Sigmoid colon (tissue), 3 donors: ENCODE results near the gene CABLES2.

Experiments
- CTCF ChIP-seq, 4 experiments: fragments of 450-650 bp in 3 of 4; fragments of 200-600 bp in 1 of 4; IDR thresholded peaks; one replicate each; pipeline ENCODE4 v1.5.1; 2016 to 2019; ENCODE audit warnings: antibody characterized with exemption in 4 of 4, mild to moderate bottlenecking in 3 of 4, moderate library complexity in 2 of 4
- POLR2A ChIP-seq, 2 donors: fragments of 450-650 bp; IDR thresholded peaks; one replicate each; pipeline ENCODE4 v1.6.1; 2016; ENCODE audit warnings: antibody characterized with exemption in 2 of 2, mild to moderate bottlenecking in 2 of 2, moderate library complexity in 2 of 2

GRCh38 chr20:62355516-62355877 lies 51.6 kb downstream of the CABLES2 start:
- TF ChIP-seq POLR2A (IDR thresholded peaks at IDR 0.05), result no peak
- no peak for TF ChIP-seq CTCF (IDR thresholded peaks at IDR 0.05)
